ENCODE results near the gene SNED1.

The SNED1 gene

DNA sequence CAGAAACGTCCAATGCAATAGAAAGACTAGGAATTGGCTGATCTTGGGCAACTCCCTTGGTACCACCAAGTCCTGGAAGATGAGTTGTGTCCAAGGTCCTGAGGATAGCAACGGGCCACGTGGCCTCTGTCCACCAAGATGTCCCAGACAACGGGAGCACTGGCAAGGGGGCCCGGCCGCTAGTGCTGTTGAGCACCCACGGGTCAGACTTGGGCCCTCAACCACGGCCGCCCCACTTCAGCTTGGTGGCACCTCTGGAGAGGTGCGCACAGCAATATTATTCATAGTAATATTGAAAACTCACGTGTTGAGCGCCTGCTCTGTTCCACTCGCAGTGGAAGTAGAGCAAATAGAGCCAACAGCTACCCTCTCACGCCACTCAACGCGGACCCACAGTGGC is 131.9 kb downstream of the SNED1 start:
- no peak for DNase-seq (ENCODE audit: low spot score)

DNA sequence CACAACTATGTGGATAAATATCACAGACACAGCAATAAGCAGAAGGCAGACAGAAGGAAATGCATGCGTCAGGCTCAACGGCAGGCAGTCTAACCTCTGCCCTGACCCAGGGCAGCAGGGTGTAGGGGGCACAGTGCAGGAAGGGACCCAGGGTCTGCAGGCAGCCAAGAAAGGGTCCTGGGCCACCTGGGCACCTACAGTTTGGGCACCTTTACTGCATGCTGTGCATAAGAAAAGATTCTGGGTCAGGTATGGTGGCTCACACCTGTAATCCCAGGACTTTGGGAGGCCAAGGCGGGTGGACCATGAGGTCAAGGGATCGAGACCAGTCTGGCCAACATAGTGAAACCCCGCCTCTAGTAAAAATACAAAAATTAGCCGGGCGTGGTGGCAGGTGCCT is 133.1 kb downstream of the SNED1 start:
- no peak for DNase-seq (ENCODE audit: low spot score)

DNA sequence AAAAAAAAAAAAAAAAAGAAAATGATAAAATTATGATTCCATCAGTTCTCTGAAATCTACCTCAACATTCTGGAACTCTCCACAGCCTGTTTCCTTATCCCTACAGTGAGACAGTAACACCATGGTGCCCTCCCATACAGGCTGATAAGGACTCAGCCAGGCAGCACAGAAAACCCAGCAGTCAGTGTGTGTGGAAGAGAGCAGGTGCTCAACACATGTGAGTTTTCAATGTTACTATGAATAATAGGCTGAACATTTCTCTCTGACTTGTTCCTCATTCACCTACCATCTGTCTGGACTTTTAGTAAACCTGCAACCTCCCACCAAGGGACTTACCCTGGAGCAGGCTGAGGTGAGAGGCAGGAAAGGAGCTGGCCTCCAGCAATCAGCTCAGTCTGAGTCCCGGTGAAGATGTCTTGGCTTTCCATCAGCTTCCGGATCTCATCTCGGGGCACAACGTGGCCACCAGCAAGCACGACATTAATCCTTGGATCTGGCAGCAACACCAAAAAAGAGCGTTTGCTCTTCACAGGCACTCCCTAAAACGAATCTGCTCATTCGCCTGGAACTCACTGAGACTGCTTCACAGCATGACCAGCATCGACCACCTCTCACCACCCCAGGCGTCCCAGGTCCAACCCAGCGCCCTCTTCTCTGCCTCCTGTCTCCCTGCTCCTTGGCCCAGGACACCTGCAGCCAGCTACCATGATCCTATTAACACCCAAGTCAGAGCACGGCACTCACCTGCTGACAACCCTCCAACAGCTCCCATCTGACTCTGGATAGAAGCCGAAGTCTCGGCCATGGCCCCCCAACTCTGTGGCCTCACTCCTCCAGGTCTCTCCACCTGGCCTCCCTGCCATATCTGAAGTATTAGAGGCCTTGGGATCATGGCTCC is 134.4 kb downstream of the SNED1 start:
- no peak for DNase-seq (ENCODE audit: low spot score)

DNA sequence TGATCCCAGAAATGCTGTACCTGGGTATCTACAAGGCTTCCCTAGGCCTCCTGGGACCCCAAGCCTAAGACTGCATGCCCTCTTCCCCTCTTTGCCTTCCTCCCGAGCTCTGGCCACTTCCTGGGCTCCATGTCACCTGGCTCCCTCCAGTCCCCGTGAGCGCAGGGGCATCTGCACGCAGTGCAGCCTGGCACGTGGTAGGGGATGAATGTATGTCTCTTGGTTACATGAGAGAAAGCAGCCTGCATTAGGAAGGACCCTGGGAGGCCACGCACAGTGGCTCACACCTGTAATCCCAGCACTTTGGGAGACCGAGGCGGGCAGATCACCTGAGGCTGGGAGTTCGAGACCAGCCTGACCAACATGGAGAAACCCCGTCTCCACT is 135.0 kb downstream of the SNED1 start:
- no peak for DNase-seq (ENCODE audit: low spot score)

DNA sequence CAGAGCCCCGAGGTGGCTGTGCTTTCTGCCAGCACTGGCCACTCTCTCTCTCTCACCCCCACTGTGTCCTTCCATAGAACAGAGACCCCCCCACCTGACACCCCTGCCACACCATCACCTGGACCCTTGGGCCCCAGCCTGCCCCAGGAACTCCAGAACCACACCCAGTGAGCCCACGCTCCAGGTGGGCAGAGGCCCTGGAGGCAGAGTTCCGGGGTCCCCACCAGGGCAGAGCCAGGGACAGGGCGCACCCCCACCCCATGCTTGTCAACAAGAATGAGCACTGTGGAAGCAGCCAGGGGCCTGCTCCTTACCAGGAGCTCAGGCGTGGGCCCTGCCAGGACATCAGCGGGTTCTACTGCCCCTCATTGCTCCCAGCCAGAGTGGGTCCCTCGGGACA is 136.3 kb downstream of the SNED1 start:
- no peak for DNase-seq (ENCODE audit: low spot score)

DNA sequence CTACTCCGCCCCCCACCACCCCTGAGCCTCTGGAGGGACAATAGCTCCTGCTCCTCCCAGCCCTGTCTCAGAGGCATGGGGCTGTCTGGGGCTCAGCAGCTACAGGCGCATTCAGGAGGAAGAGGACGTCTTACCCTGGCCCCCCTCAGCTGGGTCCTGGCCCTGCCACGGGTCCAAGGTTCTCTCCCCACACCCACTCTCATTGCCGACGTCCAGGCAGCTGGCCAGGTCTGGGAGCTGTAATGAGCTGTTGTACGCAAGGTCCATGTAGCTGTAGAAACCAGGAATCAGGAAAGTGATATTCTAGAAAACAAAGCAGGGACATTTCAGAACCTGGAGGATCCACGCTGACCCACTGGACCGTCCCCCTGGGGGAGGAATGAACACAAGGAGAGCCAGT is 137.3 kb downstream of the SNED1 start:
- no peak for DNase-seq (ENCODE audit: low spot score)

DNA sequence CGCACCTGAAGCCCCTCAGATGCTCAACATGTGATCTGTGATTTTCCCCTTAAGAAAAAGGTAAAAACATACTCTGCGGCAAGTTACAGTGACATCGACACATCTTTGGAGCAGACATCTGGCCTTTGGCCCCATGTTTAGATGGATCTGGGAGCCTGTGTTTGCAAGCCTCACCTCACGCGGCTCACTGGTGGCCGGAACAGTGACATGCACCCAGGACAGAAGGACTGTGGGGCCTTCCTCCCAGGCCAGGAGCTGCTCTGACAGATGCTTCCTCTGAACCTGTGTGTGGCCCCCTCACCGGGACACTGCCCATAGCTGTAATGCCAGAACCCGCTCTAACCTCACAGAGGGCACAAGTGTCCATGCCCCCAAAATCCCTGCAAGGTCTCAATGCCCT is 137.8 kb downstream of the SNED1 start:
- DNase-seq (ENCODE audit: low spot score): no peak

DNA sequence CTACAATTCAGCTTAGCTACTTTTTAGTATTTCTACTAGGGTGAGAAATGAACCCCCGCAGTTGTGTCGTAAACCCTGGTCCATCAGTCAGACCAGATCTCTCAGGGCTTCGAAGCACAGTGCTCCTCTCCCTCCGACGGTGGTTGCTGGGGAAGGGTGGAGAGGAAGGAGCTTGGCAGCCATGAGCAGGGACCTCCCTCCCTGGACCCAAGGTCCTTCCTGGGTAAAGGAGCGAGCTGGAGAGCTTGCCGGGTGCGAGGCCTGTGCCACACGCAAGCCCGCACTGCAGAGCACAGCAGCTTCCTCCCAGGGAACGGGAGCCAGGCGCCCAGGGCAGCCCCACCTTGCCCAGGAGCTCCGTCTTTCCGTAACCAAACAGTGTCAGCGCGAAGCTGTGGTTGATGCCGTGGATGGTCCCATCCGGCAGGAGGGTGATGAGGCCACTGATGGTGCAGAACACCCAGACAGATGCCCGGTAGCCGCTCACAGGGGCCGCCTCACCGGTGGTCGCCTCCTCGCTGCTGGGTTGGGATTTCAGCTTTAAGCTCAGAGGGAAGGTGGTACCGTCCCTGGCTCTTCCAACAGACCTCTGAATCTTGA is 138.3 kb downstream of the SNED1 start:
- DNase-seq (ENCODE audit: low spot score): no peak

DNA sequence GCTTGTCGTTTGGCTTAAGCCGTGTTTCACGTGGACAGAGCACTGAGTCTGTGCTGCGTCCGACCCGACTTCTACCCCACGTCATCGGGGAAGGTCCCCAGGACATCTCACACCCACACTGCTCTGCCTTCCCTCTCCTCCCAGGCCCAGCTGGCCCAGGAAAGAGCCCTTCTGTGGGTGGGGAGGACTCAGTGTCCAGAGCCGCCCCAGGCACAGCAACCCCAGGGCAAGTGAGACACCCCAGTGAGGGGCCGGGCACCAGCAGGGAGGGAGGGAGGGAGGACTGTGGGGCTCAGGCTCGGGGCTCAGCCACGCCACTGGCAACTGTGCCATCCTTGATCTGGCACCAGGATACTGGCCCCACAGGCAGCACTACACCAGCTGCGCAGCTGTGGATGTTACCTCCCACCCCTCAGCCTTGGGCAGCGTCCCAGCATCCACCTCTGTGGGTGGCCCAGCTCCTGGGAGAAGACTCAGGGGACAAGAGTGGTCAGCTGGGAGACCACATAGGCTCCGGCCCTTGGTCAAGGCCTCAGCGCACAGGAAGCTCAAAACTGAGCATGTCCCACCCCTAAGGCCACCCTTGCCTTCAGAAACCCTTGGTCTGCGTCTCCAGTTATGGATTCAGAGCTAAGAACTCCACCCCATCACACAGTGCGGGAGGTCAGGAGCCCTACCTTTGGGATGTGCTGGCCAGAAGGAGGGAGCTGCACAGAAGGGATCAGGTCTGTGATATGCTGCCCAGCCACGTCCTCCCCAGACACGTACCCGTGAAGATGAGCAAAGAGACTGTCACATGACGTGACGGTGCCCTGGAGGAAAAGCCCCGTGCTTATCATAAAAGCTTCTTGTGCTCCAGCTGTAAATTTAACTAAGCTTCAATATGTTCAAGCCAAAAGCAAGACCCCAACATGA is 139.1 kb downstream of the SNED1 start:
- no peak for DNase-seq (ENCODE audit: low spot score)

DNA sequence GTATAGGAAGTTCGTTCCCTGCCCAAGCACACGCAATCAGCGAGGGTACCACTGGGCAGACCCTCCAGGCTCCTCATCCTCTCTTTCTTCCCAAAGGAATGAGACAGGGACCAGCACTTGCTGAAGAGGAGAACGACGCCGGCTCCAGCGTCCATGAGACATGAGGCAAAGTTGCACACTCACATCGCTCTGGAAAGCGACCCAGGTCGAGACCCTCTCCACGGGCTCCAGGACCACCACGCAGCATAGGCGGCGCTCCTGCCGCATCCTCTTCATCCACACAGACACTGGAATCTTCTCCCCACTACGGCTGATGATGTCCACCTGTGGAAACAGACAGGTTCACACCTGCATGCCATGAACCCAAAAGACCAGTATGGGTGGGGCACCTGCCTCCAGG is 140.1 kb downstream of the SNED1 start:
- DNase-seq (ENCODE audit: low spot score): no peak

DNA sequence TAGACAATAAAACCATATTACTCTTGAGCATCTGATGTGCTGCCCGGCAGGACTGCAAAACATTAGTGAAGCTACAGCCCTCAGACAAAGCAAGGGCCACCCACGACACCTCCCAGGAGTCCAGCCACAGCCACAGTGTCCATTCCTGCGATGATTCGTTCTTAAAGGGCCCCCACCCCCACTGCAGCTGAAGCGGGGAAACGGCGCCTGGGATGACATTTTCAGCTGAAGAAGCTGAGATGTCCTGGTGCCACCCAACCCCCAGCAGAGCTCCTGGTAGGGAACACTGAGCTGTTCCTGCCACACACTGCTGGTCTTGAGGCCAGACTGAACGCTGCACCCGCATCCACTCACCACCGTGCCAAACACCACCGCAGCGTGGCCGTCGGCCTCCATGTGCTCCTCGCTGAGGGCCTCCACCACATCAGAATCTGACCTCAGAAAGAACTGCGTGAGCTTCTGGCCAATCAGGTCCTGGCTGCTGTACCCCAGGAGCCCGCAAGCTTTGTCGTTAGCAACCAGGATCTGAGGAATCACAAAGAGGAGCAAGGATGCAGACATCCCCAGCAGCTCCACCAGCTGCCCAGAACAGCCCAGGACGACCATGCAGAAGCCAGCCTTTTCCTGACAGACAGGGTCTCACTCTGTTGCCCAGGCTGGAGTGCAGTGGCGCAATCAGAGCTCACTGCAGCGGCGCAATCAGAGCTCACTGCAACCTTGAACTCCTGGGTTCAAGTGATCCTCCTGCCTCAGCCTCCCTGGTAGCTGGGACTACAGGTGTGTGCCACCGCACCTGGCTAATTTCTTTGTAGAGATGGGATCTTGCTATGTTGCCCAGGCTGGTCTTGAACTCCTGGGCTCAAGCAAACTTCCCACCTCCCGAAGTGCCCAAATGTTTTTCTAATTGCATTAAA is 141.4 kb downstream of the SNED1 start:
- DNase-seq (ENCODE audit: low spot score): no peak

DNA sequence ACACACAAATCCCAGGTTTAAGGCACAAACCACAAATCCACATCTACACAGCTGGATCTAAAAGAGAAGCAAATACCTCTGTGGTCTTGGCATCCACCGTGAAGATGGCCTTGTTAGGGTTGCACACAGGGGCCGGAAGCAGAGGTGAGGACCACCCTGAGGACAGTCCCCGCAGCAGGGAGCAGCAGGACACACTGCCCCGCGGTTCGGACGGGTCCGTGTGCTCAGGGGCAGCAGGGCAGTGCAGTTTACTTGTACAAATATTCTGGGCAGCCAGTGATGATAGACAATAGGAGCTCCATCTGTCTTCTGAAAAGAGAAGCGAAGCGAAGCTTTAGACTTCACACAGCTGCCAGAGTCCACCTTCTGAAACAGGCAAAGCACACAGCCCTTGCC is 142.0 kb downstream of the SNED1 start:
- no peak for DNase-seq (ENCODE audit: low spot score)

DNA sequence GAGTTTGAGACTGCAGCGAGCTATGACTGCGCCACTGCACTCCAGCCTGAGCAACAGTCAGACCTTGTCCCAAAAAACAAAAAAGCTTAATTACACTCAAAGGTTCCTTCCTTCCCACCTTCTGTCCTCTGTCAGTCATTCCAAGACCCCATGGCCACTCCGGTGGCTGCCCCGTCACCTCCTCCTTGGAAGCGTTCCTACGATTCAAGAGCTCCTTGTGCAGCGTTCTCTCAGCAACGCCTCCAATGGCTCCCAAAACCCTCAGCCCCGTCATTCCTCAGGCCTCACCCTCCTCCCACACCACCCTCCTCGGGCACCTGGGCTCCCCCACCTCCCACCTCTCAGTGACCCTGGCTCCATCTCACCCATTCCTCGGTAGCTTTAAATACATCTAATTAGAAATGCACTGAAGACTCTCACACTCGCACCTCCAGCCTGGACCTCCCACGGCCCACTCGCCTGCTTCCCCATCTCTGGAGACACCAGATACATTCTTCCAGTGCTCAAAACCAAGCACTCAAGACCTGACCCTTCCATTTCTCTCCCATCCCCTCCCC is 142.9 kb downstream of the SNED1 start:
- DNase-seq (ENCODE audit: low spot score): no peak

DNA sequence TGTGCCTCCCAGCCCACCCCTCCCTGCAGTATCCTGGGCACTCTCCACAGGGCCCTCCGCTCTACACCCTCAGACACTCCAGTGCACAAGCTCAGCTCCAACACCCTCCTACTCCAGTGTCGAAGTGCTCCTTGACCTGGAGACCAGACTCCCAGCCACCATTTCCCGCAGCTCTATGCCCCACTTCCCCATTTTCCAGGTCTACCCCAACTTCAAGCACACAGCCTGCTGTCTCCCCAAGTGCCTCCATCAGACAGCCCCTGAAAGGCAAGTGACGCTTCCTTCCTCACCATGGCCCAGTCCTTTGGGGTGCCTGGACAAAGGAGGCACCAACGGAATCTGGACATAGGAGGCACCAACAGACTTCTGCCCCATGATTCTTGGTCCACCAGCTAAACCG is 143.6 kb downstream of the SNED1 start:
- no peak for DNase-seq (ENCODE audit: low spot score)

DNA sequence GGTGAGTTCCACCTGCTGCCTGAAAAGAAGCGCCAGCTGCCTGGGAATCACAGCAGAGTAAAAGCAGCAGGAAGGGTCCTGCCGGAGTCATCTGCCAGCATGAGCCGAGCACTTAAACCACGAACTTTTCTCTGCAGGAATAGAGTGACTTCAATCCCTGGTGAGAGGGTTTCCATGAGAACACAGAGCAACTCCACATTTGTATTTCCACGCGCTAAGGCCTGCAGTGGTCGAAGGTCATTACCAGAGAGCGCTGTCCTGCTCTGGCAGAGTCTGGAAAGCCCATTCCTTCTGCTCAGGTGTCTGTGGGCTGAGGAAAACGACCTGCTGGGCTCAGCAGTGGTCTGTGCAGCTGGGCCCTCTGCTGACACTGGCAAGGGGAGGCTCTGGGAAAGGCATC is 144.2 kb downstream of the SNED1 start:
- no peak for DNase-seq (ENCODE audit: low spot score)
